ENCODE measurements around the gene SRRM2.

SRRM2 gene

GRCh38 chr16:2792940-2793339, 40.5 kb downstream of the SRRM2 start:
- H3K4me3 ChIP-seq (ENCODE audit: control insufficient read depth, low read depth, low read length), result no peak overlapping the region
- no peak for DNase-seq (ENCODE audit: low read depth)
- TF ChIP-seq, protein P1, sequence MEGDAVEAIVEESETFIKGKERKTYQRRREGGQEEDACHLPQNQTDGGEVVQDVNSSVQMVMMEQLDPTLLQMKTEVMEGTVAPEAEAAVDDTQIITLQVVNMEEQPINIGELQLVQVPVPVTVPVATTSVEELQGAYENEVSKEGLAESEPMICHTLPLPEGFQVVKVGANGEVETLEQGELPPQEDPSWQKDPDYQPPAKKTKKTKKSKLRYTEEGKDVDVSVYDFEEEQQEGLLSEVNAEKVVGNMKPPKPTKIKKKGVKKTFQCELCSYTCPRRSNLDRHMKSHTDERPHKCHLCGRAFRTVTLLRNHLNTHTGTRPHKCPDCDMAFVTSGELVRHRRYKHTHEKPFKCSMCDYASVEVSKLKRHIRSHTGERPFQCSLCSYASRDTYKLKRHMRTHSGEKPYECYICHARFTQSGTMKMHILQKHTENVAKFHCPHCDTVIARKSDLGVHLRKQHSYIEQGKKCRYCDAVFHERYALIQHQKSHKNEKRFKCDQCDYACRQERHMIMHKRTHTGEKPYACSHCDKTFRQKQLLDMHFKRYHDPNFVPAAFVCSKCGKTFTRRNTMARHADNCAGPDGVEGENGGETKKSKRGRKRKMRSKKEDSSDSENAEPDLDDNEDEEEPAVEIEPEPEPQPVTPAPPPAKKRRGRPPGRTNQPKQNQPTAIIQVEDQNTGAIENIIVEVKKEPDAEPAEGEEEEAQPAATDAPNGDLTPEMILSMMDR (IDR thresholded peaks at IDR 0.05; ENCODE audit: control insufficient read depth, insufficient read depth, low read depth, low read length, missing control alignments), result no peak

DNA sequence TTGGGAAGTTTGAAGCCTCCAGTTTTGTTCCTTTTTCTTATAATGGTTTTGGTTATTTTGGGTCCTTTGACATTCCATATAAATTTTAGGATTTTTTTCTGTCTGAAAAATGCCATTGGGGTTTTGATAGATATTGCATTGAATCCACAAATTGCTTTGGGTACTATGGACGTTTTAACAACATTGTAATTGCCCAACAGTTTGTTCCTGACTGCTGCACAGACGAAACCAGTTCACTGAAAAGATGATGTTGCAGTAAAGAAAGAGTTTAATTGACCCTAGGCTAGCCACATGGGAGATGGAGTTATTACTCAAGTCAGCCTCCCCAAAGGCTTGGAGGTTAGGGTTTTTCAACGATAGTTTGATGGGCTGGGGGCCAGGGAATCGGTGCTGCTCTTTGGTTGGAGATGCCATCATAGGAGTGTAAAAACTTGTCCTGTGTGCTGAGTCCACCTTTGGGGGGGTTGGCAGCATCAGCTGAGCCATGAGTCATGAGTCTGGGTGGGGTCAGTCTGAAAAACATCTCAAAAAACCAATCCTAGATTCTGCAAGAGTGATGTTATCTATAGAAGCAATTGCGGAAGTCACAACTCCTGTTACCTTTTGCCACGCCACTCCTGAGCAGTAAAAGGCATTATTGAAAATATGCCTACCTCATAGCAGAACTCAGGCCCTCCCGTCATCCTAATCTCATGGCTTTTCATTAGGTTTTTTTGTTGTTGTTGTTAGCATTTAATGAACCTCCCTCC, 43.1 kb downstream of the SRRM2 start:
- no peak for DNase-seq (ENCODE audit: low read depth)
- TF ChIP-seq, protein P1 (IDR thresholded peaks at IDR 0.05; ENCODE audit: control insufficient read depth, insufficient read depth, low read depth, low read length, missing control alignments), result no peak
- H3K4me3 ChIP-seq (ENCODE audit: control insufficient read depth, low read depth, low read length), result no peak overlapping the region

- no peak for DNase-seq (ENCODE audit: low read depth)
- H3K4me3 ChIP-seq (ENCODE audit: control insufficient read depth, low read depth, low read length), result no peak overlapping the region
- TF ChIP-seq, protein P1 (IDR thresholded peaks at IDR 0.05; ENCODE audit: control insufficient read depth, insufficient read depth, low read depth, low read length, missing control alignments), result no peak
These were observed 46.3 kb downstream of the SRRM2 start for GRCh38 chr16:2798723-2799204.

DNA sequence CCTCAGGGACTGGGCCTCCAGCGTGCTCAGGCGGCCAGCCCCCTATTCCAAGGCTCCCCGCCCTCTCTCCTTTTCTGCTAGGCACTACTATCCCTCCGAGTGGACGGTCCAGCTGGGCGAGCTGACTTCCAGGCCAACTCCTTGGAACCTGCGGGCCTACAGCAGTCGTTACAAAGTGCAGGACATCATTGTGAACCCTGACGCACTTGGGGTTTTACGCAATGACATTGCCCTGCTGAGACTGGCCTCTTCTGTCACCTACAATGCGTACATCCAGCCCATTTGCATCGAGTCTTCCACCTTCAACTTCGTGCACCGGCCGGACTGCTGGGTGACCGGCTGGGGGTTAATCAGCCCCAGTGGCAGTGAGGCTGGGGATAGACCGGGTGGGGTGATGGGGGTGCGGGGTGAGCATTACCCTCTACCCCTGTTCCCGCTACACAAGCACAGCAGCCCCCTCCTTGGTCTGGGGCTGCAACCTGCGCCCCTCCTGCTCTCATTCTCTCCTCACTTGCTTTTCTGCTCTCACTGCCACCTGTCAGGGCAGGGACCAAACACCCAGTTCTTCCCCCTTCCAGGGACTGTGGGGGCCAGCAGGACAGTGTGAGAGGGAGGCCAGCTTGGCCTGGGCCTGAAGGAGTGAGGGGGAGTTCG, 46.9 kb downstream of the SRRM2 start:
- TF ChIP-seq, protein P1 (IDR thresholded peaks at IDR 0.05; ENCODE audit: control insufficient read depth, insufficient read depth, low read depth, low read length, missing control alignments), result no peak

GRCh38 chr16:2799859-2800226, 47.4 kb downstream of the SRRM2 start:
- no peak for DNase-seq (ENCODE audit: low read depth)
- H3K4me3 ChIP-seq (ENCODE audit: control insufficient read depth, low read depth, low read length), result no peak overlapping the region
- TF ChIP-seq, protein P1 (IDR thresholded peaks at IDR 0.05; ENCODE audit: control insufficient read depth, insufficient read depth, low read depth, low read length, missing control alignments), result no peak

More for the DNA sequence above, 46.9 kb downstream of the SRRM2 start:
- H3K4me3 ChIP-seq (ENCODE audit: control insufficient read depth, low read depth, low read length), result no peak overlapping the region
- DNase-seq (ENCODE audit: low read depth), result no peak

- DNase-seq (ENCODE audit: low read depth), result no peak
- TF ChIP-seq, protein P1 (IDR thresholded peaks at IDR 0.05; ENCODE audit: control insufficient read depth, insufficient read depth, low read depth, low read length, missing control alignments), result no peak
- no peak overlapping the region for H3K4me3 ChIP-seq (ENCODE audit: control insufficient read depth, low read depth, low read length)
These were observed 51.2 kb downstream of the SRRM2 start for GRCh38 chr16:2803545-2804195.
